Fibroblast of lung (primary cell): Measurements from ENCODE around the gene GPC6.

Experiments
- EZH2 ChIP-seq: IDR thresholded peaks from 2 replicates; pipeline ENCODE4 v1.5.1; 2012; ENCODE audit warnings: low read length, control low read depth, mild to moderate bottlenecking; ENCODE audit errors: missing control alignments
- TF ChIP-seq, protein P1 (sequence below), 2 donors: IDR thresholded peaks in 1 of 2; conservative IDR thresholded peaks in 1 of 2; 1 replicate in 1 of 2; 2 replicates in 1 of 2; pipeline ENCODE4 v1.5.1; 2011 to 2012; ENCODE audit warnings: low read length in 2 of 2, control low read depth in 1 of 2, inconsistent platforms in 1 of 2, low read depth in 1 of 2, mild to moderate bottlenecking in 1 of 2

- TF ChIP-seq, protein P1, sequence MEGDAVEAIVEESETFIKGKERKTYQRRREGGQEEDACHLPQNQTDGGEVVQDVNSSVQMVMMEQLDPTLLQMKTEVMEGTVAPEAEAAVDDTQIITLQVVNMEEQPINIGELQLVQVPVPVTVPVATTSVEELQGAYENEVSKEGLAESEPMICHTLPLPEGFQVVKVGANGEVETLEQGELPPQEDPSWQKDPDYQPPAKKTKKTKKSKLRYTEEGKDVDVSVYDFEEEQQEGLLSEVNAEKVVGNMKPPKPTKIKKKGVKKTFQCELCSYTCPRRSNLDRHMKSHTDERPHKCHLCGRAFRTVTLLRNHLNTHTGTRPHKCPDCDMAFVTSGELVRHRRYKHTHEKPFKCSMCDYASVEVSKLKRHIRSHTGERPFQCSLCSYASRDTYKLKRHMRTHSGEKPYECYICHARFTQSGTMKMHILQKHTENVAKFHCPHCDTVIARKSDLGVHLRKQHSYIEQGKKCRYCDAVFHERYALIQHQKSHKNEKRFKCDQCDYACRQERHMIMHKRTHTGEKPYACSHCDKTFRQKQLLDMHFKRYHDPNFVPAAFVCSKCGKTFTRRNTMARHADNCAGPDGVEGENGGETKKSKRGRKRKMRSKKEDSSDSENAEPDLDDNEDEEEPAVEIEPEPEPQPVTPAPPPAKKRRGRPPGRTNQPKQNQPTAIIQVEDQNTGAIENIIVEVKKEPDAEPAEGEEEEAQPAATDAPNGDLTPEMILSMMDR (conservative IDR thresholded peaks at IDR 0.05 in 1 of 2, IDR thresholded peaks at IDR 0.05 in 1 of 2; ENCODE audit: low read depth in 1 of 2, low read length in 2 of 2) = no peak
- TF ChIP-seq EZH2 = no peak
Observed at GRCh38 chr13:94063096-94063495, 836.5 kb downstream of the GPC6 start.
